Hepatocyte (in vitro differentiated cells): ENCODE measurements around the gene BNIPL. TPM values are rescaled to one million over a fixed set of nuclear protein-coding genes. Genes with fewer than 3 reads are reported as not detected.
A peak's percentile ranks its signal among the peaks of the same experiment; 100 is the strongest.

Source experiments
- DNase-seq: peaks from one replicate; pipeline ENCODE4 v3.0.0-alpha.2; 2016; ENCODE audit warnings: low spot score
- H2AFZ ChIP-seq: fragments of 200-600 bp; sonication (generic); 2 replicates; pipeline ENCODE4 v1.6.0; 2016; ENCODE audit warnings: antibody characterized with exemption, mild to moderate bottlenecking
- H3K27ac ChIP-seq: fragments of 200-600 bp; sonication (generic); 2 replicates; pipeline ENCODE4 v1.5.1; 2016; ENCODE audit warnings: mild to moderate bottlenecking
- H3K27me3 ChIP-seq: fragments of 200-600 bp; sonication (generic); 2 replicates; pipeline ENCODE4 v1.6.1; 2016
- H3K36me3 ChIP-seq: fragments of 200-600 bp; sonication (generic); replicated peaks from 2 replicates; pipeline ENCODE4 v1.5.1; 2016; ENCODE audit warnings: low read depth; ENCODE audit not compliant: insufficient read depth
- H3K4me1 ChIP-seq: fragments of 200-600 bp; sonication (generic); 2 replicates; pipeline ENCODE4 v1.5.1; 2016; ENCODE audit warnings: mild to moderate bottlenecking, moderate library complexity; ENCODE audit not compliant: insufficient read depth
- H3K4me2 ChIP-seq: fragments of 200-600 bp; sonication (generic); 2 replicates; pipeline ENCODE4 v1.6.0; 2016
- H3K4me3 ChIP-seq: fragments of 200-600 bp; sonication (generic); 2 replicates; pipeline ENCODE4 v1.5.1; 2016; ENCODE audit warnings: mild to moderate bottlenecking
- H3K79me2 ChIP-seq: fragments of 200-600 bp; sonication (generic); 2 replicates; pipeline ENCODE4 v1.6.0; 2017; ENCODE audit warnings: mild to moderate bottlenecking
- H3K9me2 ChIP-seq: fragments of 200-600 bp; sonication (generic); replicated peaks from 2 replicates; pipeline ENCODE4 v1.6.0; 2017; ENCODE audit warnings: mild to moderate bottlenecking; ENCODE audit not compliant: insufficient read depth
- H3K9me3 ChIP-seq: fragments of 200-600 bp; sonication (generic); 2 replicates; pipeline ENCODE4 v1.5.1; 2016; ENCODE audit warnings: low read depth, mild to moderate bottlenecking
- H4K20me1 ChIP-seq: fragments of 200-600 bp; sonication (generic); 2 replicates; pipeline ENCODE4 v1.6.0; 2016; ENCODE audit warnings: mild to moderate bottlenecking; ENCODE audit not compliant: insufficient read depth, poor library complexity, severe bottlenecking
- EZH2 ChIP-seq: fragments of 200-600 bp; sonication (generic); IDR thresholded peaks from 2 replicates; pipeline ENCODE4 v1.6.1; 2016; ENCODE audit warnings: antibody characterized with exemption, mild to moderate bottlenecking, borderline replicate concordance
- EZH2phosphoT487 ChIP-seq: fragments of 200-600 bp; sonication (generic); IDR thresholded peaks from one replicate; pipeline ENCODE4 v1.6.1; 2018; ENCODE audit warnings: antibody characterized with exemption, mild to moderate bottlenecking, low read depth, moderate library complexity; ENCODE audit not compliant: unreplicated experiment, severe bottlenecking
- WGBS: methylation state at CpG from one replicate; pipeline ENCODE4 v1.1.6; 2016; ENCODE audit warnings: low lambda C conversion rate; ENCODE audit errors: missing lambda C conversion rate; 5-methylcytosine and 5-hydroxymethylcytosine counted together
- polyA plus RNA-seq: library from polyadenylated mRNA; unstranded; fragments of >200 nt; fragmentation: Nextera tagmentation; extraction: Ambion mirVana; gene quantifications from 2 replicates; pipeline ENCODE4 v1.2.1, GENCODE V29; 2016
- total RNA-seq: library from RNA; depleted of rRNA; stranded (reverse); fragments of >200 nt; gene quantifications from 2 replicates; pipeline ENCODE4 v1.2.3, GENCODE V29; 2014
- TF ChIP-seq, protein P1 (sequence below): fragments of 200-600 bp; sonication (generic); IDR thresholded peaks from 2 replicates; pipeline ENCODE4 v1.5.1; 2016; ENCODE audit warnings: antibody characterized with exemption, mild to moderate bottlenecking; ENCODE audit not compliant: poor library complexity

The BNIPL gene
- total and polyA plus RNA-seq, 2 experiments from 2014 or later, result 1.1 to 3.8 TPM

- peak overlapping the region; percentile 52 for H3K4me2 ChIP-seq
- DNase-seq, result peak; percentile 73
- H3K9me2 ChIP-seq, result no peaks in the 10 kb centered on the region
- H3K4me1 ChIP-seq, result peaks cover 34% of the 10 kb centered on the region
- H3K27ac ChIP-seq, result peak overlapping the region; percentile 82
- peaks cover 61% of the 10 kb centered on the region for H3K79me2 ChIP-seq
- TF ChIP-seq EZH2, result no peak
- TF ChIP-seq, protein P1, sequence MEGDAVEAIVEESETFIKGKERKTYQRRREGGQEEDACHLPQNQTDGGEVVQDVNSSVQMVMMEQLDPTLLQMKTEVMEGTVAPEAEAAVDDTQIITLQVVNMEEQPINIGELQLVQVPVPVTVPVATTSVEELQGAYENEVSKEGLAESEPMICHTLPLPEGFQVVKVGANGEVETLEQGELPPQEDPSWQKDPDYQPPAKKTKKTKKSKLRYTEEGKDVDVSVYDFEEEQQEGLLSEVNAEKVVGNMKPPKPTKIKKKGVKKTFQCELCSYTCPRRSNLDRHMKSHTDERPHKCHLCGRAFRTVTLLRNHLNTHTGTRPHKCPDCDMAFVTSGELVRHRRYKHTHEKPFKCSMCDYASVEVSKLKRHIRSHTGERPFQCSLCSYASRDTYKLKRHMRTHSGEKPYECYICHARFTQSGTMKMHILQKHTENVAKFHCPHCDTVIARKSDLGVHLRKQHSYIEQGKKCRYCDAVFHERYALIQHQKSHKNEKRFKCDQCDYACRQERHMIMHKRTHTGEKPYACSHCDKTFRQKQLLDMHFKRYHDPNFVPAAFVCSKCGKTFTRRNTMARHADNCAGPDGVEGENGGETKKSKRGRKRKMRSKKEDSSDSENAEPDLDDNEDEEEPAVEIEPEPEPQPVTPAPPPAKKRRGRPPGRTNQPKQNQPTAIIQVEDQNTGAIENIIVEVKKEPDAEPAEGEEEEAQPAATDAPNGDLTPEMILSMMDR, result no peak
- no peak for TF ChIP-seq EZH2phosphoT487
- H4K20me1 ChIP-seq, result no peaks in the 10 kb centered on the region
- H3K9me3 ChIP-seq, result no peaks in the 10 kb centered on the region
- H2AFZ ChIP-seq, result no peak overlapping the region
- no peaks in the 10 kb centered on the region for H3K27me3 ChIP-seq
- H3K4me3 ChIP-seq, result no peak overlapping the region
- 75% methylated on average over 14 of the region's 14 CpGs for WGBS
- H3K36me3 ChIP-seq, result no peaks in the 10 kb centered on the region
These were observed 23.5 kb upstream of the BNIPL start for GRCh38 chr1:151012684-151013471.

DNA sequence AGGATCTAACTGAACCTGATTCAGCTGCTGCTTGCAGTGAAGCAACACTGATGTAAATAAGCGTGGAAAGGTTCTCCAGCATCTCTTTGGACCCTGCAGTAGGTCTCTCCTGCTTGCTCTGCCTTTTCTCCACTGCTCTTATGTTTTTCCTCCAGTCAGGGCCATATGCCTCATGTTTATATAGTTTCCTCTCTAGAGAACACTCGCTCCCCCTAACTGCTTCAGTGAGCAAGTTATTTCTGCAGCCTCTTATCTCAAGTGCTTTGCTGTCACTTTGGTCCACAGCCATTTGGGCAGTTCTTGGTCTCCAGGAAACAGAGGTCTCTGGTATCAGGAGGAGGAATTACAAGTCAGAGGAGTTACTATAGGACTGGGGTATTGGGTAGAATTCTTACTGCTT lies 22.9 kb upstream of the BNIPL start:
- H3K27ac ChIP-seq, result peak overlapping the region; percentile 82
- peak overlapping the region; percentile 52 for H3K4me2 ChIP-seq
- H3K79me2 ChIP-seq, result peaks cover 60% of the 10 kb centered on the region

DNA sequence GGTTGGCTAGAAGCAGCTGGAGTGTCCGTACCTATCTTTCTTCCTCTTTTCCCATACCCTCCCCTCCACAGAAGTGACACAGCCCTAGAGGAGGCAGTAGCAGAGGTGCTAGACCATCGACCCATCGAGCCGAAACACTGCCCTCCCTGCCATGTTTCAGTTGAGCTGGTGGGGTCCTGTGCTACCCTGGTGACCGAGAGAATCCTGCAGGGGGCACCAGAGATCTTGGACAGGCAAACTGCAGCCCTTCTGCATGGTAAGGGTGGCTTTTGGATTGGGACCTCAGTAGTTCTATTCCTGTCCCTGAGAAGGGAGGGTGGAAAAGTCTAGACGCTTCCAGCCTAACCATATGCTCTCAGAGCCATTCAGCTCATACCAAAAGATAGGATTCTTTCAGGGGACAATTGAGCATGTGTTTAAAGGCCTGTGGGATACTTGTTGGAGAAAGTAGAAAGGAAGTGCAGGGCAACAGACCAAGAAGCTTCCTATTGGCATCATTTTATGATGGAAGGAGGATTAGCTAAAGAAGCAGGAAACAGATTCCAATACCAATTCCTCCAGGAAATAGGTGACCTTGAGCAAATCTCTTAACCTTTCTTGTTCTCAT lies 11.7 kb upstream of the BNIPL start:
- 44% methylated on average over 6 of the region's 6 CpGs for WGBS
- Histone ChIP-seq H3K27me3 (no peaks in the 10 kb centered on the region), H3K79me2 (no peaks in the 10 kb centered on the region), H3K9me2 (no peaks in the 10 kb centered on the region), H2AFZ (no peak overlapping the region), H3K9me3 (no peaks in the 10 kb centered on the region), H3K27ac (no peak overlapping the region), H3K4me3 (no peak overlapping the region), H4K20me1 (no peaks in the 10 kb centered on the region), H3K36me3 (no peaks in the 10 kb centered on the region), H3K4me1 (no peaks in the 10 kb centered on the region), H3K4me2 (no peak overlapping the region)
- TF ChIP-seq EZH2phosphoT487, result no peak
- TF ChIP-seq, protein P1, result peak; percentile 58
- peak; percentile 79 for DNase-seq

More for the DNA sequence above, 22.9 kb upstream of the BNIPL start:
- Histone ChIP-seq H4K20me1 (no peaks in the 10 kb centered on the region), H3K4me1 (peaks cover 34% of the 10 kb centered on the region), H3K4me3 (no peak overlapping the region), H3K9me3 (no peaks in the 10 kb centered on the region), H3K36me3 (no peaks in the 10 kb centered on the region), H3K27me3 (no peaks in the 10 kb centered on the region), H3K9me2 (no peaks in the 10 kb centered on the region), H2AFZ (no peak overlapping the region)
- 48% methylated on average over 2 of the region's 2 CpGs for WGBS
- peak; percentile 64 for DNase-seq
- no peak for TF ChIP-seq EZH2
- TF ChIP-seq EZH2phosphoT487, result no peak
- TF ChIP-seq, protein P1, result peak; percentile 18
